GM19099 (cell line): ENCODE data around the gene DDAH1.
A peak's percentile ranks its signal among the peaks of the same experiment; 100 is the strongest.

ENCODE experiments used
- POLR2A ChIP-seq: IDR thresholded peaks from 3 replicates; pipeline ENCODE4 v1.6.1; 2011; ENCODE audit warnings: low read depth; ENCODE audit not compliant: insufficient read length; ENCODE audit errors: extremely low read depth

Gene DDAH1

DNA sequence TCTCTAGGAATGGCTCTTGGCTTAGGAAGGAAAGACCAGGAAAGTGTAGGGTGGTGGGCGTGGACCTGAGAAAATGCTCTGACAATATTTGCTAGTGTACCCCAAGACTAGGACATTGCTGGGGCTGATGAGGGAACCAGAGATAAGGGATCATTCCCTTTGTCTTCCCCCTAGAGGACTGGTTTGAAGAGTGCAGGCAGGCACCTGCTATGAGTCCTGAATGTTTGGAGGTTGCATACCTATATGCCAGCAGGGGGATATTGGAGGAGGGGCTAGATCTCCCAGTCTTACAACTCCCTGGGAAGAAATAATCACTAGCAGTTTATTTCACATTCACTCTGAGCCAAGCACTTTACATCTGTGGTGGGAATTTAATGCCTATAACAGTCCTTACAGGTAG, 182.5 kb downstream of the DDAH1 start:
- TF ChIP-seq POLR2A = no peak

DNA sequence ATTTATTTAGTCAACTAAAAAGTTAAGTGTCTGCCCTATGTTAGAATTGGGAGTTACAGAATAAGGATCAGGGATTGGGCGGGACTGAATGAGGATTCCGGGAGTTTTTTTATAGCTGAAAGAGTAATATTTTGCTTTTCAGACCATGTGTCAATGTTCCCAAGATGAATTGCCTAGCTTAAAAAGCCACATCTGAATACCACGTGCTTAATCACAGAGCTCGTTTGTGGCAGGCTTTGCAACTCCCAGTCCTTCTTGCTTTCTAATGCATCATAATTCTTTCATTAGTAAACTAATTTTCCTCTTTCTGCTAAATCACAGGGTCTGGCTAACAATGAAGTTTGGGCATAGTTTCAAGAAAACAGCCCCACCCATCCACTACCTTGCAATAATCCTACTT, 184.3 kb downstream of the DDAH1 start:
- TF ChIP-seq POLR2A = no peak

DNA sequence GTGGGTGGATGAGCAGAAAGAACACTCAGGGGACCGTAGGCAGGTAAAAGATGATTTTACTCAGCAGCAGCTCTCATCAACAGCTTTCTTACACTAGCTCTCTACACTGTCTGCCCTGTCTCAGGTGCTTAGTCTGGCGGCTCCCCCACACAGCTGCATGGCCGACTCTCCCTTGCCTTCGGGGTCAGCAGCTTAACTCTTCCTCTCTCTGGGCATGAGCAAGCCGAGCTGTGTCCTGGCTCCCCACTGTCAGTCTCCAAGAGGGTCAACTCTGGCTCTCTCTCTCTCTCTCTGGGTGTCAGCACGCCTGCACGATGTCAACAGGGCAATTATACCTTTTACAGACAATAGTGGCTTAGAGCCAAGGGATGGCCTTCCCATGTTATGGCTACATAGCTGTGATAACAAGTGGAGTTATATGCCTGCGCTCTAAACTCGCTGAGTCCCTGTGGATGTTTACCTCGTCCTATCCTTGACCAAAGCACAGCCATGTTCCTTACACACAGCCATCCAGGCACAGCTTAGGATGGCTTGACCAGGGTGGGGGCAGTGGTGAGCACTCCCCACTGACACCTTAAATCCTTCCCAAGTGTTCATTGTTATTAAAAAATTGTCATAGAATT, 185.4 kb downstream of the DDAH1 start:
- no peak for TF ChIP-seq POLR2A

DNA sequence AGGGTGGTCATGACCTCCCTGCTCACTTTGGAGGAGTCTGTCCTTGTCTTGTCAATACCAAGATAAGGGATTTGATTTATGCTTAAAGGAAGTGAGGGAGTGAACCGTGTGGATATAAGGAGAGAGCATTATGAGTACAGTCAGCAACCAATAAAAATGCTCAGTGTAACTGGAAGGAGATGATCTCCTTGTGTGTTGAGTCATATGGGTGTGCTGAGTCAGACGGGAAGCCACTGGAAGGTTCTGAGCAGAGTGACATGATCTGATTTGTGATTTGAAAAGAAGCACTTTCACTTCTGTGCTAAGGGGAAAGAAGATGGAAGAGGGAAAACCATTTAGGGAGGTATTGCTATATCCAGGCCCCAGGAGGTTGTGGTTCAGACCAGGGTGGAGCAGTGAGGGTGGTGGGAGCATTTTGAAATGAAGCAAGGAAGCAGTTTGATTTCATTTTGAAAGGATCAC, 186.1 kb downstream of the DDAH1 start:
- TF ChIP-seq POLR2A = no peak

DNA sequence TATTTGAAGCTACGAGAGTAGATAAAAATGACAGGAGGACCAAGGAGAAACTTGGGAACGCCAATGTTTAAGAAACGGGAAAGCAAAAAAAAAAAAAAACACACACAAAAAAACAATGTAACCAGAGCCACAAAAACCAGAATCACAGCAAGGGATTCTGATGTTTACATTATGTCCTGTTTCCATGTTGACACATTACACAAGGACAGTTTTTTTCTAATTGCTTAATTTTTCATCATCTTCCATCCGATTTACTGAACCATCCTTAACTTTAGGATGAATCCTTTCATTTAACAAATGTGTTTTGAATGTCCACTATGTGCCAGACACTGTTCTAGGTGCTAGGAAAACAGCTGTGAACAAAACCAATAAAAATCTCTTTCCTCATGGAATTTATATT, 187.2 kb downstream of the DDAH1 start:
- TF ChIP-seq POLR2A = no peak

DNA sequence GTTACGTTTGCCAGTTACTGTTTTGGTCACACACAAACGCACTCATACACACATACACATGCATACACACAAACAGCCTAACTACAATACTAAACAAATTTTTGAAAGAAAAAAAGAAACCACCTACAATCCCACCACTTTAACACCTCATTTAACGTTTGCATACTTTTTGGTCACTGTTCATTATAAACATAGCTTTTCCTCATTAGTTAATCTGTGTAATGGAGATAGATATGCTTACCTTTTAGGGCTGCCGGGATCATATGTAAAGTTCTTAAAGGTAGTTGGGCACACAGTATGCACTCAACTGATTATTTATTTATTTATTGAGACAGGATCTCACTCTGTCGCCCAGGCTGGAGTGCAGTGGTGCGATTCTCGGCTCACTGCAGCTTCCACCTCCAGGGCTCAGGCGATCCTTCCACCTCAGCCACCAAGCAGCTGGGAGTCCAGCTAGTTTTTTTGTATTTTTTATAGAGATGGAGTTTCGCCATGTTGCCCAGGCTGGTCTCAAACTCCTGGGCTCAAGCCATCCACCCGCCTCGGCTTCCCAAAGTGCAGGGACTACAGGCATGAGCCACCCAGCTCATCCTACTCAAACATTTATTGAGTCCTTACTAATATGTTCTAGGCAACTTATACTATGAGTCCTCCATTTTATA, 187.8 kb downstream of the DDAH1 start:
- TF ChIP-seq POLR2A = no peak

DNA sequence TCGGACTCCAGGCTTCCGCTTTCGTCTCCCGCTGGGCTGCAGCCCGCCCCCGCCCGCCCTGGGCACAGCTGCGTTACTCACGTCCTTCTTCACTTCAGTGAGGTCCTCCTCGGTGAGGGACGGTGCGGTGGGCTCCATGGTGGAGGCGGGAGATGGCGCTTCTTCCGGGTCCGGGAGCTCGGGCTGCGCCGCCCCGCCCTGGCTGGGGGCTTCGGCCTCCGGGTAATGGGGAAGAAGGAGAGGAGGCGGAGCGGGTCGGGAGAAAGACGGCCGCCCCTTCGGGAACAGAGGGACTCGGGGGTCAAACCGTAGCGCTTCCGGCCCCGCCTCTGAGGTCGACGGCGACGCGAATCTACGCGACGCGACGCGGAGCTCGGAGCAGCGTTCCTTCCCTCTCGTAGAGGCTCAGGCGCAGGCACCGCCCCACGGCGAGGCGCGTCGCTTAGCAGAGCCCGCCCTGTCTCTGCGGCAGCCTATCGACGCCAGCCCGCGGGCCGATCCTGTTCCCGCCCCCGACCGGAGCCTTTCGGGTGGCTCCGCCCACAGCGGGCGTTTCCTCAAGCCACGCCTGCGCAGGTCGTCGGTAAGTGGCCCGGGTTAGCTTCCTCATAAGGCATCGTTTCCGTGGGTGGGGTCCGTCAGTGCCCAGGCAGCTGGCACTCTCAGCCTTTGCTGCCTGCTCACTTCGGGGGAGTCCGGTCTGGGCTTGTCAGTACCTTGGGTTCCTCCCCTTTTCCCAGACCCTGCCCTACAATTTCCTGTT, 188.6 kb downstream of the DDAH1 start, which contains the start of gene BCL10:
BCL10 (minus strand) TSS at position 418 of the 763 bp plus-strand sequence; CDS start at position 138, 280 bp downstream.
- peak; percentile 82 for TF ChIP-seq POLR2A

DNA sequence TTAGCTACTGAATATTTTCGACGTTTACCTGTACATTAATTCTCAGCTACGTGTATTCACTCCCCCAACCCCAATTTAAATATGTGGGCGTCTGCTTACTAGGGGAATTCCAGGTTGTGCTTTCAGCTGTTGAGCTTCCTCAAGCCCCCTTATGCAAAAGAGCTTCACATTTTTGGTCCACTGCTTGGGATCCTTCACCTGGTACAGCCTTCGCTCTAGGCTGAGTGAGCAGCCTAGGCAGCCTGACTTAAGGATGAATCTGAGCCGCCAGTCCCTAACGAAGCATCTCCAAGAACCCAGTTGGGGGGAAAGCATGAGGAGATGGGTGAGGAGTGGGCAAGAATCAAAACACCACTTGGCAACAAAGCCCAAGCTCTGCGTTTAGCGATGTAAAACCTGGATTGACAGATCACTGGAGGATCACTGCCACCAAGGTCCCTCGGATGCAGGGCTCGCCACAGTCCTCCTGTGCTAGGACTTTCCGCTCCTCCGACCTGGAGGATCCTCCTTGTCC, 189.2 kb downstream of the DDAH1 start:
- peak; percentile 70 for TF ChIP-seq POLR2A

DNA sequence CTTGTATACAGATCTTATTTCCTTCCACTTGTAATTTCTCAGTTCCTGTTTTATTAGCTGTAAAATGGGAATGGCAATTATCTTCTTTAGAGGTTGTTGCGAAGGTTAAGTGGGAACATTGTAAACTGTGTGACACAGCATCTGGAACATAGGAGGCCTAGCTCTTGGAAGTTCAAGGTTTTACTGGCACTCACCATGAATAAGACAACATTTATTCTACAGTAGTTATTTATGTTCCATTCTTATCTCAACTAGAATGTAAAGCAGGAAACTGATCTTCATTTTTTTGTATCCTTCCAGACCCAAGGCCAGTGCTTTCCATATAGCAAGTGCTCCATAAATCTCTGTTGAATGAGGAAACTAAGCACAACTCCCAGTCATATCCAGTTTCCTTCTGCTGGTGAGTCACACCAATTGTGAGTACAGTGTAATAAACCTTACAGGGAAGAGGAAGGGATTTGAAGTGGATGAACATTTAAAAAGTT, 189.9 kb downstream of the DDAH1 start:
- TF ChIP-seq POLR2A = no peak

DNA sequence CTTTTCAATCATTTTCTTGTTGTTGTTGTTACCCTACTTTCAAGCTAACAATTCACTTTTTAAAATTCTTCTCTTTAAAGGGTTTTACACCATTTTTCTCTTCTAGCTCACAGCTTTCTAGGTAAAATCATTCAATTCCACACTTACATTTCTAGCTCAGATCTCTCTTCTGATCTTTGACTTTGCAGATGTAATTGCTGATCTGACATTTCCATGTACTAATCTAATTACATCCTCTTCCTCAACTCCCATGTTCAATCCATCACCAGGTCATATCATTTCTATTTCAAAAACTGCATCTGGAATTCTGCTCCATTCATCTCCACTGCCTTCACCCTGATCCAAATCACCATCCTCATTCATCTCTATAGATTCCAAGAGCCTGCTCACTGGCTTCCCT, 191.6 kb downstream of the DDAH1 start:
- no peak for TF ChIP-seq POLR2A

DNA sequence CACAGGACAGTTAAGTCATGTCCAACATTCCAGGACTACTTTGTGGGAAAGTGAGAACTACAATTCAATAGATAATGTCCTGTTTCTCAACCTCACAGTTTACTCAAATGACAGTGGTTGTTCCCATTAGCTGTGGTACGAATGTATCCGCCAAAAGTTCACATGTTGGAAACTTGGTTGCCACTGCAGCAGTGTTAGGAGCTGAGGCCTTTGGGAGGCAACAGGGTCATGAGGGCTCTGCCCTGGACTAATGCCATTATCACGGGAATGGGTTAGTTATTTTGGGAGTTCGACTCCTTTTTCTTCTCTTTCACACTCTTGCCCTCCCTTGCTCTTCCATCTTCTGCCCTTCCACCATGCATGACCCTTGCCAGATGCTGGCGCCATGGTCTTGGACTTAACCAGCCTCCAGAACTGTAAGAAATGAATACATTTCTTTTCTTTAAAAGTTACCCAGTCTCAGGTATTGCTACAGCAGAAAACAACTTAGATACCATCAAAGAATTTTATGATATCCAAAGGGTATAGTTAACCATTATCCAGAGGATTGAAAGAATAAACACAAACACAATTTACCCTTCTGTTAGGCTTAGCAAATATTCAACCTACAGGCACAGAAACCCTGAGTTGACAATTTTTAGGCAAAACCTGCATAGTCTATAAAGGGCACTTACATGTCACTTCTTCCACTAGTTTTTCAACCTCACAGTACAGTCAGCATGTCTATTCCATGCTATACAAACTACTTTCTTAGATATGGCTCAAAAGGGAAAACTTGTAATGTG, 196.0 kb downstream of the DDAH1 start:
- TF ChIP-seq POLR2A = no peak
